HepG2 (cell line): ENCODE data around the gene SRC. TPM values are rescaled to one million over a fixed set of nuclear protein-coding genes. Genes with fewer than 3 reads are reported as not detected.

Source experiments
- AGO2 ChIP-seq: fragments of 200-400 bp; formaldehyde crosslinking; optimal IDR thresholded peaks from 2 replicates; pipeline ENCODE3; 2017; ENCODE audit warnings: mild to moderate bottlenecking, low read depth, low read length, moderate library complexity
- HNRNPL ChIP-seq: fragments of 200-400 bp; formaldehyde crosslinking; IDR thresholded peaks from 2 replicates; pipeline ENCODE4 v1.6.1; 2017; ENCODE audit warnings: mild to moderate bottlenecking, low read depth, low read length
- KDM1A ChIP-seq: IDR thresholded peaks from 2 replicates; pipeline ENCODE4 v1.6.1; 2016; ENCODE audit warnings: missing compliant biosample characterization
- RBM22 ChIP-seq: fragments of 200-400 bp; formaldehyde crosslinking; optimal IDR thresholded peaks from 2 replicates; pipeline ENCODE3; 2017; ENCODE audit warnings: mild to moderate bottlenecking, low read length, moderate library complexity
- SMC3 ChIP-seq: IDR thresholded peaks from 2 replicates; pipeline ENCODE4 v1.6.1; 2011; ENCODE audit warnings: low read length, improper control_type of control experiment
- SRSF1 ChIP-seq: fragments of 200-400 bp; formaldehyde crosslinking; optimal IDR thresholded peaks from 2 replicates; pipeline ENCODE3; 2017; ENCODE audit warnings: mild to moderate bottlenecking, low read depth, low read length, moderate library complexity
- ZBTB2 ChIP-seq: sonication (generic); formaldehyde crosslinking; IDR thresholded peaks from 2 replicates; pipeline ENCODE4 v1.8.0; 2022; ENCODE audit warnings: low read depth, missing genetic modification reagents
- ZFYVE20 ChIP-seq: sonication (generic); formaldehyde crosslinking; IDR thresholded peaks from 2 replicates; pipeline ENCODE4 v1.8.0; 2023; ENCODE audit warnings: low read depth, mild to moderate bottlenecking, moderate library complexity, missing genetic modification reagents, borderline replicate concordance
- ZMYM2 ChIP-seq: sonication (generic); formaldehyde crosslinking; IDR thresholded peaks from 2 replicates; pipeline ENCODE4 v1.8.0; 2022; ENCODE audit warnings: mild to moderate bottlenecking, missing genetic modification reagents
- ZMYM3 ChIP-seq: sonication (generic); formaldehyde crosslinking; IDR thresholded peaks from 2 replicates; pipeline ENCODE4 v1.5.1; 2020; ENCODE audit warnings: mild to moderate bottlenecking, missing genetic modification reagents
- ZNF263 ChIP-seq: sonication (generic); formaldehyde crosslinking; IDR thresholded peaks from 2 replicates; pipeline ENCODE4 v1.4.0; 2020; ENCODE audit warnings: missing genetic modification reagents
- ZNF619 ChIP-seq: sonication (generic); formaldehyde crosslinking; IDR thresholded peaks from 2 replicates; pipeline ENCODE4 v1.4.0; 2020; ENCODE audit warnings: mild to moderate bottlenecking, missing genetic modification reagents
- ZNF629 ChIP-seq: sonication (generic); formaldehyde crosslinking; conservative IDR thresholded peaks from 2 replicates; pipeline ENCODE4 v1.5.0; 2020; ENCODE audit warnings: missing genetic modification reagents
- polyA plus RNA-seq, 8 experiments: library from polyadenylated mRNA; depleted of rRNA in 3 of 8; stranded (reverse) in 7 of 8; unstranded in 1 of 8; fragments of >200 nt; fragmentation: Illumina TruSeq in 4 of 8; extraction: Trizol in 4 of 8; gene quantifications; 2 replicates each; pipeline versions ENCODE4 v1.2.1 to v1.2.3, GENCODE V29; 2011 to 2016; ENCODE audit warnings: low read depth in 4 of 8, missing spikeins in 1 of 8, mixed read lengths in 1 of 8; ENCODE audit not compliant: insufficient read depth in 1 of 8
- total RNA-seq, 5 experiments: library from RNA; depleted of rRNA; stranded (reverse); fragments of >200 nt; fragmentation: Illumina TruSeq; extraction: Trizol; gene quantifications; 2 replicates each; pipeline ENCODE4 v1.2.3, GENCODE V29; 2016; ENCODE audit warnings: low read depth in 1 of 5
- TF ChIP-seq, protein P1 (sequence below): sonication (generic); formaldehyde crosslinking; IDR thresholded peaks from 2 replicates; pipeline ENCODE4 v1.4.0; 2020; ENCODE audit warnings: missing genetic modification reagents, low read depth, mild to moderate bottlenecking, borderline replicate concordance

SRC gene
- total and polyA plus RNA-seq, 2 of the 13 experiments (the other 11 are each of a cell fraction or from before 2014, with no cell fraction given) = 54.7 to 192 TPM

DNA sequence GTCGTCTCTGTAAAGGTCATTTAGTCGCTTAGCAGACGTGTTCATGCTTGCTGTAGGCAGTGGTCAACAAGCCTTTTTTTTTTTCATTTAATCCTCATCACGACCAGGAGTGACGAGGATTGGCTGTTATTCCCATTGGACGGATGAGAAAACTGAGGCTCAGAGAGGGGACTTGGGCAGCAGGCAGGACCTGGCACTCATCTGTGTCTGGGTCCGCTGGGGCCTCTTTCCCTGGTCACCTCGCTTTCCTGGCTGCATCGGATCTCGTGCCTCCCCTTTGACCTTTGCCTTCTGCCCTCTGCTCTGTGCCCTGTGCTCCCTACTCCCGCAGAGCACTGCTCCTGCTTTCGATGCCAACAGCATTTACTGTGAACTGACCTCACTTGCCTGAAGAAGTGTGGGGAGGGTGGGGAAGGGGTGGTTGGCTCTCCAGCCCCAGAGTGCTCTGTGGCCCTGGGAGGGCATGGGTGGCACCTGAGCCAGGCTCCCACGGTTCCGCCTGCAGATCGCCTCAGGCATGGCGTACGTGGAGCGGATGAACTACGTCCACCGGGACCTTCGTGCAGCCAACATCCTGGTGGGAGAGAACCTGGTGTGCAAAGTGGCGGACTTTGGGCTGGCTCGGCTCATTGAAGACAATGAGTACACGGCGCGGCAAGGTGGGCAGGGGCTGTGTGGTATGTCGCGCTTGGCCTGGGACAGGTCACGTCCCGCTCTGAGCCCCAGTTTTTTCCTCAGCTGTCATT lies 56.2 kb downstream of the SRC start (continued):
- TF ChIP-seq KDM1A (CRISPR knock-in tag) (no peak), ZBTB2 (CRISPR knock-in tag) (no peak), ZMYM3 (CRISPR knock-in tag) (0 out of 2 replicates have a peak, but pooled peaks have one; percentile 50), HNRNPL (0 out of 2 replicates have a peak, but pooled peaks have one; percentile 59), RBM22 (peak; percentile 86), ZNF619 (CRISPR knock-in tag) (no peak), ZMYM2 (CRISPR knock-in tag) (no peak), ZNF629 (peak; percentile 94), ZNF263 (CRISPR knock-in tag) (peak; percentile 76), SMC3 (no peak), AGO2 (peak; percentile 59), SRSF1 (peak; percentile 50), ZFYVE20 (0 out of 2 replicates have a peak, but pooled peaks have one; percentile 38)
- TF ChIP-seq, protein P1, sequence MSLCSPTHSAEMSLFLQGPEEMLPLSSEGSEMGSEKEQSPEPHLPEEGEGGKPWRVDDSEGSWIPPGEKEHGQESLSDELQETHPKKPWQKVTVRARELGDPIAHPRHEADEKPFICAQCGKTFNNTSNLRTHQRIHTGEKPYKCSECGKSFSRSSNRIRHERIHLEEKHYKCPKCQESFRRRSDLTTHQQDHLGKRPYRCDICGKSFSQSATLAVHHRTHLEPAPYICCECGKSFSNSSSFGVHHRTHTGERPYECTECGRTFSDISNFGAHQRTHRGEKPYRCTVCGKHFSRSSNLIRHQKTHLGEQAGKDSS (CRISPR knock-in tag) = no peak
